ENCODE measurements around the gene SLC5A1.

DNA sequence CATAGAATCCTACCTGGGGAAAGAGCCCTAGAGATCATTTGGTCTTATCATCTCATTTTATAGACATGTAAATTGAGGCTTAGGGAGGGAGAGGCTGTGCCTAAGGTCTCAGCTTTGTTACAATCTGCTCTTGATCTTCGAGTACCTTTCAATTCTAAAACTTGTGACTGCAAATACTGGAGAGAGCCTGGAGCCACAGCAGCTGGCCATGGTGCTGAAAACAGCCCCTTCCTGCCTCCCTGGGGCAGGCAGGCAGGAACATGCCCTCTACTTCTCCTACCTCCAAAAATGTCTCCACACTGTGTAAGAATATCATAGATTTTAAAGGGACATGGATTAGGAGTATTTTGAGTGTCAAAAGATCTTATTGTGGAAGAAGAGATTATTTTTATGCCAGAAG is 63.9 kb downstream of the SLC5A1 start:
- TF ChIP-seq, protein P1, sequence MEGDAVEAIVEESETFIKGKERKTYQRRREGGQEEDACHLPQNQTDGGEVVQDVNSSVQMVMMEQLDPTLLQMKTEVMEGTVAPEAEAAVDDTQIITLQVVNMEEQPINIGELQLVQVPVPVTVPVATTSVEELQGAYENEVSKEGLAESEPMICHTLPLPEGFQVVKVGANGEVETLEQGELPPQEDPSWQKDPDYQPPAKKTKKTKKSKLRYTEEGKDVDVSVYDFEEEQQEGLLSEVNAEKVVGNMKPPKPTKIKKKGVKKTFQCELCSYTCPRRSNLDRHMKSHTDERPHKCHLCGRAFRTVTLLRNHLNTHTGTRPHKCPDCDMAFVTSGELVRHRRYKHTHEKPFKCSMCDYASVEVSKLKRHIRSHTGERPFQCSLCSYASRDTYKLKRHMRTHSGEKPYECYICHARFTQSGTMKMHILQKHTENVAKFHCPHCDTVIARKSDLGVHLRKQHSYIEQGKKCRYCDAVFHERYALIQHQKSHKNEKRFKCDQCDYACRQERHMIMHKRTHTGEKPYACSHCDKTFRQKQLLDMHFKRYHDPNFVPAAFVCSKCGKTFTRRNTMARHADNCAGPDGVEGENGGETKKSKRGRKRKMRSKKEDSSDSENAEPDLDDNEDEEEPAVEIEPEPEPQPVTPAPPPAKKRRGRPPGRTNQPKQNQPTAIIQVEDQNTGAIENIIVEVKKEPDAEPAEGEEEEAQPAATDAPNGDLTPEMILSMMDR (IDR thresholded peaks at IDR 0.05; ENCODE audit: low read depth, low read length) = no peak
- TF ChIP-seq POLR2A (IDR thresholded peaks at IDR 0.05; ENCODE audit: extremely low read depth, insufficient read length) (no peak), MYC (IDR thresholded peaks at IDR 0.05; ENCODE audit: low read depth, low read length) (no peak)
- TF ChIP-seq, protein P2, sequence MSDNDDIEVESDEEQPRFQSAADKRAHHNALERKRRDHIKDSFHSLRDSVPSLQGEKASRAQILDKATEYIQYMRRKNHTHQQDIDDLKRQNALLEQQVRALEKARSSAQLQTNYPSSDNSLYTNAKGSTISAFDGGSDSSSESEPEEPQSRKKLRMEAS (IDR thresholded peaks at IDR 0.05; ENCODE audit: low read depth, low read length) = no peak

Measured in NB4 (cell line).